Fibroblast of skin of left biceps (primary cell): ENCODE results near the gene CDH23.

Source experiments
- DNase-seq, 2 experiments: peaks; one replicate each; pipeline ENCODE4 v3.0.0-alpha.2; 2013; ENCODE audit warnings: low read depth in 2 of 2

The CDH23 gene

GRCh38 chr10:71392791-71393781 is 3.6 kb upstream of the CDH23 start:
- DNase-seq: no peak

- no peak for DNase-seq
Measured at GRCh38 chr10:71393841-71394475, 2.8 kb upstream of the CDH23 start.

- DNase-seq: no peak
Measured at GRCh38 chr10:71394926-71395562, 1.7 kb upstream of the CDH23 start.

- no peak for DNase-seq
Measured at GRCh38 chr10:71395621-71396020, 1.1 kb upstream of the CDH23 start.

GRCh38 chr10:71396084-71396710 is 523 bp upstream of the CDH23 start:
- no peak for DNase-seq

GRCh38 chr10:71397296-71398212 is 834 bp downstream of the CDH23 start:
- DNase-seq: no peak

GRCh38 chr10:71398976-71399375 is 2.3 kb downstream of the CDH23 start:
- DNase-seq: no peak

GRCh38 chr10:71399946-71400345 is 3.2 kb downstream of the CDH23 start:
- no peak for DNase-seq

GRCh38 chr10:71401056-71401455 is 4.3 kb downstream of the CDH23 start:
- no peak for DNase-seq

- DNase-seq: no peak
Measured at GRCh38 chr10:71402005-71402404, 5.3 kb downstream of the CDH23 start.

- no peak for DNase-seq
Measured at GRCh38 chr10:71404503-71405295, 8.0 kb downstream of the CDH23 start.

- no peak for DNase-seq
Measured at GRCh38 chr10:71406878-71407277, 10.2 kb downstream of the CDH23 start.

- DNase-seq: no peak
Measured at GRCh38 chr10:71408436-71409225, 11.9 kb downstream of the CDH23 start.

- no peak for DNase-seq
Measured at GRCh38 chr10:71409516-71410104, 12.9 kb downstream of the CDH23 start.

- DNase-seq: no peak
Measured at GRCh38 chr10:71413581-71413980, 16.9 kb downstream of the CDH23 start.

GRCh38 chr10:71414359-71414758 is 17.6 kb downstream of the CDH23 start:
- DNase-seq: no peak

GRCh38 chr10:71419002-71419540 is 22.4 kb downstream of the CDH23 start:
- DNase-seq: no peak

- no peak for DNase-seq
Measured at GRCh38 chr10:71419750-71420149, 23.0 kb downstream of the CDH23 start.

- no peak for DNase-seq
Measured at GRCh38 chr10:71421075-71421434, 24.3 kb downstream of the CDH23 start.
